ENCODE results near the gene EMP2.
"Not testable (repeated sequence)": the region's sequence is repeated elsewhere in the genome, so short reads cannot be mapped to it uniquely, and the experiment has no call there.

The EMP2 gene

GRCh38 chr16:10534748-10535147, 45.6 kb downstream of the EMP2 start:
- WGBS, 2 experiments (ENCODE audit: insufficient coverage in 2 of 2), result 86 to 92% methylated on average over 4 to 5 of the region's 5 CpGs
- H3K9me3 ChIP-seq (ENCODE audit: control insufficient read depth, low read length), result no peaks in the 10 kb centered on the region
- no peak overlapping the region for H3K27ac ChIP-seq (ENCODE audit: low read depth, low read length, severe bottlenecking)
- H3K4me3 ChIP-seq (ENCODE audit: extremely low read depth, insufficient read depth, low read length, poor library complexity, severe bottlenecking), result no peak overlapping the region
- H3K4me1 ChIP-seq (ENCODE audit: control insufficient read depth, insufficient read depth, low read length, poor library complexity, severe bottlenecking), result no peaks in the 10 kb centered on the region
- H3K36me3 ChIP-seq (ENCODE audit: control insufficient read depth, insufficient read depth, low read length), result peaks cover 52% of the 10 kb centered on the region

GRCh38 chr16:10533612-10534011, 46.8 kb downstream of the EMP2 start:
- H3K27ac ChIP-seq (ENCODE audit: low read depth, low read length, severe bottlenecking); H3K9me3 ChIP-seq (ENCODE audit: control insufficient read depth, low read length); H3K4me3 ChIP-seq (ENCODE audit: extremely low read depth, insufficient read depth, low read length, poor library complexity, severe bottlenecking); H3K4me1 ChIP-seq (ENCODE audit: control insufficient read depth, insufficient read depth, low read length, poor library complexity, severe bottlenecking): not testable (repeated sequence)
- H3K36me3 ChIP-seq (ENCODE audit: control insufficient read depth, insufficient read depth, low read length), result peaks cover 46% of the 10 kb centered on the region
- WGBS, 2 experiments (ENCODE audit: insufficient coverage in 2 of 2), result 75 to 100% methylated on average over 2 of the region's 4 CpGs

DNA sequence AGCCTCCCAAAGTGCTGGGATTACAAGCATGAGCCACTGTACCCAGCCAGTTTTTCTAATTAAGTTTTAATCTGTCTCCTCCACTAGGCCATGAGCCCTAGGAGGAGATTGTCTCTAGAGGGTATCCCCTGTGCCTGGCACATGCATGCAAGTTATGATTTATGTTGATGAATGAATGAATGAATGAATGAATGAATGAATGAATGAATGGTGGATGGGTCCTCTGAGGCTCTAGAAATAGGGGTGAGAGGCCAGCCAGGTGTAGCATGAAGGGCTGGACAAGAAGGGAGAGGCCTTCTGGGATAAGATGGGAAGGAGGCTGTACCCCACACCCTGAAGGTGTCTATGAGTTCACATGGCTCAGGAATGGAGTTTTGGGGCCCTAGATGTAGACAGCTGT, 48.8 kb downstream of the EMP2 start:
- peaks cover 27% of the 10 kb centered on the region for H3K36me3 ChIP-seq (ENCODE audit: control insufficient read depth, insufficient read depth, low read length)
- no peak overlapping the region for H3K27ac ChIP-seq (ENCODE audit: low read depth, low read length, severe bottlenecking)
- H3K4me1 ChIP-seq (ENCODE audit: control insufficient read depth, insufficient read depth, low read length, poor library complexity, severe bottlenecking), result no peaks in the 10 kb centered on the region
- H3K4me3 ChIP-seq (ENCODE audit: extremely low read depth, insufficient read depth, low read length, poor library complexity, severe bottlenecking), result no peak overlapping the region
- no peaks in the 10 kb centered on the region for H3K9me3 ChIP-seq (ENCODE audit: control insufficient read depth, low read length)

- WGBS, 2 experiments (ENCODE audit: insufficient coverage in 2 of 2), result 87 to 97% methylated on average over 14 of the region's 14 CpGs
Measured at GRCh38 chr16:10530685-10531084, 49.7 kb downstream of the EMP2 start.

DNA sequence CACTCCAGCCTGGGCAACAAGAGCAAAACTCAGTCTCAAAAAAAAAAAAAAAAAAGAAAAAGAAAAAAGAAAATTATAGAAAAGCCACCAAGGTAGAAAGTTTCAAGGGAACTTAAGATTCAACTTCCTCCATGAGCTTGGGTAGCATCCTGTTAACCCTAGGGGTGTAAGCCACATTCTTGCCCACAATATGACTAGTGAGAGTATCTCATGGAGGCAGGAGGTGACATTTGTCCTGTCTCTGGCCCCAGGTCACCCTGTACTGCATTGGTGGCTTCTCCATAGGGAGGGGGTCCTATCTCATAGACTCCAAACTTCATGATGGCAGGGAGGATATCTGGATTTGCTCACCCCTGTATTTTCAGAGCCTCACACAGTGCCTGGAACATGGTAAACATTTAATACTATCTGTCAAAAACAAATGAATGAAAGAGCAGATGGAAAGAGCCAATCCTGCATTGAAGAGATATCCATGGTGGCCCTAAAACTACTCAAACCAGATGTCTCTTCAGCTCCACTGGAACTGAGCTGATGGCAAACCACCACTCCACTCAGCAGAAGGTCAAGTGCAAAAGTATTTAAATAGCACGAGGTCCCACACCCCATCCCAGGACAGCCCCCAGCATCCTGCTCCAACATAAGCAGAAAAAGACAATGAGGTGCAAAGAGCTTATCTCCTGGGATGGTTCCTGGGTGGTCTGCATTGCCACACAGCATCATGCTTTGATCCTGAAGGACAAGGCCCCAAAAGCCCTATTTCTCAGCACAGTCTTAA, 50.3 kb downstream of the EMP2 start:
- Histone ChIP-seq H3K36me3 (ENCODE audit: control insufficient read depth, insufficient read depth, low read length) (peaks cover 23% of the 10 kb centered on the region), H3K27ac (ENCODE audit: low read depth, low read length, severe bottlenecking) (no peak overlapping the region), H3K4me3 (ENCODE audit: extremely low read depth, insufficient read depth, low read length, poor library complexity, severe bottlenecking) (no peak overlapping the region), H3K4me1 (ENCODE audit: control insufficient read depth, insufficient read depth, low read length, poor library complexity, severe bottlenecking) (no peaks in the 10 kb centered on the region), H3K9me3 (ENCODE audit: control insufficient read depth, low read length) (no peaks in the 10 kb centered on the region)
- WGBS, 2 experiments (ENCODE audit: insufficient coverage in 2 of 2), result no CpG with 5 or more reads among the region's 1 CpG

More at GRCh38 chr16:10530685-10531084, 49.7 kb downstream of the EMP2 start:
- H3K4me1 ChIP-seq (ENCODE audit: control insufficient read depth, insufficient read depth, low read length, poor library complexity, severe bottlenecking), result no peaks in the 10 kb centered on the region
- H3K36me3 ChIP-seq (ENCODE audit: control insufficient read depth, insufficient read depth, low read length), result peaks cover 24% of the 10 kb centered on the region
- H3K4me3 ChIP-seq (ENCODE audit: extremely low read depth, insufficient read depth, low read length, poor library complexity, severe bottlenecking), result no peak overlapping the region
- no peaks in the 10 kb centered on the region for H3K9me3 ChIP-seq (ENCODE audit: control insufficient read depth, low read length)
- H3K27ac ChIP-seq (ENCODE audit: low read depth, low read length, severe bottlenecking), result no peak overlapping the region

GRCh38 chr16:10528635-10529034, 51.8 kb downstream of the EMP2 start:
- H3K36me3 ChIP-seq (ENCODE audit: control insufficient read depth, insufficient read depth, low read length), result peaks cover 18% of the 10 kb centered on the region
- H3K27ac ChIP-seq (ENCODE audit: low read depth, low read length, severe bottlenecking), result no peak overlapping the region
- H3K4me3 ChIP-seq (ENCODE audit: extremely low read depth, insufficient read depth, low read length, poor library complexity, severe bottlenecking), result no peak overlapping the region
- 96 to 100% methylated on average over 2 to 4 of the region's 8 CpGs for WGBS, 2 experiments (ENCODE audit: insufficient coverage in 2 of 2)
- H3K4me1 ChIP-seq (ENCODE audit: control insufficient read depth, insufficient read depth, low read length, poor library complexity, severe bottlenecking), result no peaks in the 10 kb centered on the region
- no peaks in the 10 kb centered on the region for H3K9me3 ChIP-seq (ENCODE audit: control insufficient read depth, low read length)

DNA sequence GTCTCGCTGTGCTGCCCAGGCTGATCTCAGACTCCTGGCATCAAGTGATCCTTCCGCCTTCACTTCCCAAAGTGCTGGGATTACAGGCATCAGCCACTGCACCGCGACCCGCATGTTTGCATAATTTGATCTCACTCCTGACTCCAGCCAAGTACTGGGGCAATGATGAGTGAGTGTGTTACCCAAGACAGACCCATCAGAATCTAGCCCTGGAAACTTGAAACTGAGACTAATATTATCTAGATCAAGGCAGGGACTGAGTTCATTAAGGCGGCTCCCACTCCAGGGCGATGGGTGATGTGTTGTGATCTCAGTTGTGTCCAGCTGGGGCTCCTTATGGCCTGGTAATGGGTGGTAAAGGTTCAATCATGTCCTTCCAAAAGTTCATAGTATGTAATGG, 53.4 kb downstream of the EMP2 start:
- no peak overlapping the region for H3K27ac ChIP-seq (ENCODE audit: low read depth, low read length, severe bottlenecking)
- H3K36me3 ChIP-seq (ENCODE audit: control insufficient read depth, insufficient read depth, low read length), result peaks cover 8% of the 10 kb centered on the region
- H3K4me3 ChIP-seq (ENCODE audit: extremely low read depth, insufficient read depth, low read length, poor library complexity, severe bottlenecking), result no peak overlapping the region
- H3K9me3 ChIP-seq (ENCODE audit: control insufficient read depth, low read length), result no peaks in the 10 kb centered on the region
- 88 to 100% methylated on average over 1 to 5 of the region's 7 CpGs for WGBS, 2 experiments (ENCODE audit: insufficient coverage in 2 of 2)
- no peaks in the 10 kb centered on the region for H3K4me1 ChIP-seq (ENCODE audit: control insufficient read depth, insufficient read depth, low read length, poor library complexity, severe bottlenecking)

GRCh38 chr16:10525214-10525825, 55.1 kb downstream of the EMP2 start:
- H3K4me1 ChIP-seq (ENCODE audit: control insufficient read depth, insufficient read depth, low read length, poor library complexity, severe bottlenecking), result no peaks in the 10 kb centered on the region
- peaks cover 2% of the 10 kb centered on the region for H3K36me3 ChIP-seq (ENCODE audit: control insufficient read depth, insufficient read depth, low read length)
- no peak overlapping the region for H3K27ac ChIP-seq (ENCODE audit: low read depth, low read length, severe bottlenecking)
- H3K4me3 ChIP-seq (ENCODE audit: extremely low read depth, insufficient read depth, low read length, poor library complexity, severe bottlenecking), result no peak overlapping the region
- WGBS, 2 experiments (ENCODE audit: insufficient coverage in 2 of 2), result 93 to 97% methylated on average over 3 to 5 of the region's 6 CpGs
- no peaks in the 10 kb centered on the region for H3K9me3 ChIP-seq (ENCODE audit: control insufficient read depth, low read length)

DNA sequence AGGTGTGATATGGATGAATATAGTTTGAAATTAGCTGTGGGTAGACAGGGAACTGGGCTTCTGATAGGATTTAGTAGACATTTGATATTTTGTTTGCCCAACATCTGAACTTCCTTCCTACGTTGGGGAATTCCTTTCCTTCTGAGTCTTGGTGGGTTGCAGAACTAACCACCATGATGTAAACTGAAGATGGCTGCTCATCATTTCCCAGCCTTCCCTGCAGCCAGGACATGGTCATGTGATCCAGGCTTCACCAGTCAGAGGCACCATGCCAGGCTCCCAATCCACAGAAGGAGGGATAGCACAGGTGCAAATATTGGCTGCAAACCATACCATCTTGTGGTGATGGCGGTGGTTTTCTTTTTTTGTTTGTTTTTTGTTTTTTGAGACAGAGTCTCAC, 57.4 kb downstream of the EMP2 start:
- Histone ChIP-seq H3K9me3 (ENCODE audit: control insufficient read depth, low read length) (no peaks in the 10 kb centered on the region), H3K4me1 (ENCODE audit: control insufficient read depth, insufficient read depth, low read length, poor library complexity, severe bottlenecking) (no peaks in the 10 kb centered on the region), H3K27ac (ENCODE audit: low read depth, low read length, severe bottlenecking) (no peak overlapping the region), H3K4me3 (ENCODE audit: extremely low read depth, insufficient read depth, low read length, poor library complexity, severe bottlenecking) (no peak overlapping the region), H3K36me3 (ENCODE audit: control insufficient read depth, insufficient read depth, low read length) (no peaks in the 10 kb centered on the region)
- 93 to 100% methylated on average over 1 to 2 of the region's 2 CpGs for WGBS, 2 experiments (ENCODE audit: insufficient coverage in 2 of 2)

DNA sequence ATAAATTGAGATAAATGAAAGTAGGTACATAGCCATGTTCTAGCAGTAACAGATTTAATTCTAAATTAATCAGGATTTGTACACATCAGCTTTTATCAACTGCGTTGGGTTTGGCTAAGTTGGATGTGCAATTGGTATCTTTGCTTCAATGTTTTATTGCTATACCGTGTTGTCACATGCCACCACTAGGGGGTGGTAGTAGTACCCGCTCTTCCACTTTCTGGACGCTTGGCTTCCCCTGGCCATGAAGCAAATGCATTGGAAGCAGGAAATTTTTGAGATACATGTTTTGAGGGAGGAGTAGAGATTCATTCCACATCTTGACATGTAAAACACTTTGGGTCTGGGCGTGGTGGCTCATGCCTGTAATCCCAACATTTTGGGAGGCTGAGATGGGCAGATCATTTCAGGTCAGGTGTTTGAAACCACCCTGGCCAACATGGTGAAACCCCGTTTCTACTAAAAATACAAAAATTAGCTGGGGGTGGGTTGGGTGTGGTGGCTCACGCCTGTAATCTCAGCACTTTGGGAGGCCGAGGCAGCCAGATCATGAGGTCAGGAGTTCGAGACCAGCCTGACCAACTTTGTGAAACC, 58.6 kb downstream of the EMP2 start:
- 24 to 33% methylated on average over 4 to 6 of the region's 9 CpGs for WGBS, 2 experiments (ENCODE audit: insufficient coverage in 2 of 2)
- H3K9me3 ChIP-seq (ENCODE audit: control insufficient read depth, low read length), result no peaks in the 10 kb centered on the region
- no peak overlapping the region for H3K27ac ChIP-seq (ENCODE audit: low read depth, low read length, severe bottlenecking)
- H3K36me3 ChIP-seq (ENCODE audit: control insufficient read depth, insufficient read depth, low read length), result no peaks in the 10 kb centered on the region
- H3K4me1 ChIP-seq (ENCODE audit: control insufficient read depth, insufficient read depth, low read length, poor library complexity, severe bottlenecking), result no peaks in the 10 kb centered on the region
- no peak overlapping the region for H3K4me3 ChIP-seq (ENCODE audit: extremely low read depth, insufficient read depth, low read length, poor library complexity, severe bottlenecking)
